GM12878 (cell line): ENCODE results near the gene CTXND2. TPM values are rescaled to one million over a fixed set of nuclear protein-coding genes. Genes with fewer than 3 reads are reported as not detected.

Experiments
- ATAC-seq: fragments of 200-7000 bp; cut with Tn5 transposase; 3 replicates; pipeline ENCODE4 v1.9.1; 2020; ENCODE audit warnings: mild to moderate bottlenecking, moderate library complexity
- BruUV-seq: library from RNA; stranded (reverse); fragments of 400-500 nt; replicated peaks from 2 replicates; lab custom pipeline; 2021; lab: Mats Ljungman, UMichigan
- CTCF ChIA-PET: fragments of 300-600 bp; sonication (Branson Sonifier 250); formaldehyde crosslinking; extraction: SDS; loops from one replicate; lab custom pipeline; 2021; ENCODE audit warnings: inconsistent platforms; lab: Yijun Ruan, JAX
- POLR2A ChIA-PET: fragments of 350-600 bp; formaldehyde crosslinking; extraction: SDS; loops from one replicate; lab custom pipeline; 2021; ENCODE audit warnings: inconsistent platforms; lab: Charles Lee
- RAD21 ChIA-PET: fragments of 300-600 bp; sonication (Branson Sonifier 250); formaldehyde crosslinking; loops from one replicate; lab custom pipeline; 2023; ENCODE audit warnings: antibody characterized with exemption; ENCODE audit not compliant: unreplicated experiment; lab: Charles Lee
- SMC1A ChIA-PET: fragments of 300-600 bp; sonication (Branson Sonifier 250); formaldehyde crosslinking; loops from one replicate; lab custom pipeline; 2023; ENCODE audit not compliant: unreplicated experiment, uncharacterized antibody; lab: Charles Lee
- DNase-seq: peaks from one replicate; pipeline ENCODE4 v3.0.0-alpha.2; 2011; ENCODE audit warnings: low read depth, low spot score
- FAIRE-seq: peaks from 3 replicates; lab custom pipeline; 2011; peaks lifted over from hg19 to GRCh38; lab: Jason Lieb, UNC
- H2AFZ ChIP-seq: 2 replicates; pipeline ENCODE4 v1.6.0; 2011; ENCODE audit warnings: low read depth, low read length, control low read depth; ENCODE audit not compliant: control insufficient read depth
- H3K27ac ChIP-seq: 2 replicates; pipeline ENCODE4 v1.5.1; 2011; ENCODE audit warnings: control low read depth; ENCODE audit not compliant: control insufficient read depth, insufficient read depth
- H3K27me3 ChIP-seq, 2 experiments: replicated peaks in 1 of 2; 2 replicates each; pipeline versions ENCODE4 v1.6.0 to v1.6.1; 2011; ENCODE audit warnings: low read length in 1 of 2; ENCODE audit not compliant: control insufficient read depth in 2 of 2, insufficient read depth in 2 of 2
- H3K36me3 ChIP-seq, 2 experiments: 2 replicates each; pipeline ENCODE4 v1.5.1; 2011; ENCODE audit warnings: low read length in 1 of 2; ENCODE audit not compliant: control insufficient read depth in 2 of 2, insufficient read depth in 2 of 2
- H3K4me1 ChIP-seq: 2 replicates; pipeline ENCODE4 v1.6.1; 2011; ENCODE audit warnings: mild to moderate bottlenecking, low read length, moderate library complexity, mixed read lengths; ENCODE audit not compliant: control insufficient read depth, insufficient read depth
- H3K4me2 ChIP-seq: 2 replicates; pipeline ENCODE4 v1.6.0; 2011; ENCODE audit warnings: control low read depth; ENCODE audit not compliant: control insufficient read depth, insufficient read depth
- H3K4me3 ChIP-seq: fragments of 200-600 bp; sonication (generic); 2 replicates; pipeline ENCODE4 v1.5.1; 2016
- H3K79me2 ChIP-seq: 2 replicates; pipeline ENCODE4 v1.6.0; 2011; ENCODE audit warnings: low read length; ENCODE audit not compliant: control insufficient read depth, insufficient read depth
- H3K9ac ChIP-seq: 2 replicates; pipeline ENCODE4 v1.8.0; 2011; ENCODE audit warnings: low read length, control low read depth, mixed read lengths; ENCODE audit not compliant: control insufficient read depth, insufficient read depth
- H3K9me3 ChIP-seq: replicated peaks from 3 replicates; pipeline ENCODE4 v1.5.1; 2011; ENCODE audit warnings: mild to moderate bottlenecking, low read length; ENCODE audit not compliant: control insufficient read depth, insufficient read depth
- H4K20me1 ChIP-seq: 2 replicates; pipeline ENCODE4 v1.6.0; 2011; ENCODE audit not compliant: control insufficient read depth, insufficient read depth
- CBFB ChIP-seq: IDR thresholded peaks from 2 replicates; pipeline ENCODE4 v1.6.1; 2016; ENCODE audit warnings: antibody characterized with exemption, low read depth
- CREB1 ChIP-seq: IDR thresholded peaks from 2 replicates; pipeline ENCODE4 v1.6.1; 2012; ENCODE audit warnings: low read depth, mild to moderate bottlenecking, inconsistent platforms
- CREM ChIP-seq: IDR thresholded peaks from 2 replicates; pipeline ENCODE4 v1.6.1; 2014; ENCODE audit warnings: antibody characterized with exemption, low read depth
- EGR1 ChIP-seq, 2 experiments: IDR thresholded peaks; 1 replicate in 1 of 2; 2 replicates in 1 of 2; pipeline ENCODE4 v1.6.1; 2011 to 2012; ENCODE audit warnings: low read depth in 2 of 2, low read length in 2 of 2, borderline replicate concordance in 1 of 2, mild to moderate bottlenecking in 1 of 2, moderate library complexity in 1 of 2
- EP300 ChIP-seq, 2 experiments: fragments of 150-350 bp in 1 of 2; IDR thresholded peaks; 2 replicates each; pipeline ENCODE4 v1.6.1; 2011 to 2012; ENCODE audit warnings: low read depth in 2 of 2, low read length in 2 of 2, borderline replicate concordance in 1 of 2, improper control_type of control experiment in 1 of 2, inconsistent platforms in 1 of 2; ENCODE audit not compliant: control insufficient read depth in 1 of 2
- IRF4 ChIP-seq: IDR thresholded peaks from 2 replicates; pipeline ENCODE4 v1.6.1; 2011; ENCODE audit warnings: low read depth, low read length
- MXI1 ChIP-seq: fragments of 150-350 bp; IDR thresholded peaks from 2 replicates; pipeline ENCODE4 v1.6.1; 2011; ENCODE audit warnings: low read depth, mild to moderate bottlenecking, inconsistent platforms, low read length, improper control_type of control experiment
- NR2F1 ChIP-seq: fragments of 450-650 bp; conservative IDR thresholded peaks from 2 replicates; pipeline ENCODE4 v1.6.1; 2017; ENCODE audit warnings: mild to moderate bottlenecking
- PAX5 ChIP-seq: IDR thresholded peaks from 2 replicates; pipeline ENCODE4 v1.6.1; 2011; ENCODE audit warnings: low read depth, low read length, borderline replicate concordance
- RELA ChIP-seq: fragments of 450-650 bp; IDR thresholded peaks from 2 replicates; pipeline ENCODE4 v1.8.0; 2014; ENCODE audit warnings: borderline replicate concordance; ENCODE audit not compliant: partially characterized antibody
- SP1 ChIP-seq: IDR thresholded peaks from one replicate; pipeline ENCODE4 v1.6.1; 2011; ENCODE audit warnings: low read depth, low read length
- ZNF207 ChIP-seq: fragments of 450-650 bp; IDR thresholded peaks from 2 replicates; pipeline ENCODE4 v1.6.1; 2014; ENCODE audit warnings: antibody characterized with exemption, mild to moderate bottlenecking, borderline replicate concordance
- ZNF217 ChIP-seq: fragments of 450-650 bp; IDR thresholded peaks from 2 replicates; pipeline ENCODE4 v1.6.1; 2017; ENCODE audit warnings: antibody characterized with exemption, mild to moderate bottlenecking
- WGBS: methylation state at CpG from one replicate; pipeline ENCODE4 v1.1.6; 2016; ENCODE audit warnings: low lambda C conversion rate; ENCODE audit not compliant: insufficient replicate concordance, insufficient coverage; ENCODE audit errors: missing lambda C conversion rate; 5-methylcytosine and 5-hydroxymethylcytosine counted together
- in situ Hi-C: fragments of 300-500 bp; cut with MboI; formaldehyde crosslinking; loops from 9 replicates; pipeline ENCODE4 v1.14.3; 2018; ENCODE audit warnings: mixed read lengths
- intact Hi-C: fragments of 100-400 bp; cut with micrococcal nuclease; formaldehyde crosslinking; loops from one replicate; pipeline ENCODE4 v1.14.2; 2022; ENCODE audit not compliant: unreplicated experiment
- polyA plus RNA-seq, 11 experiments: library from polyadenylated mRNA; depleted of rRNA in 4 of 11; unstranded in 6 of 11; stranded (reverse) in 5 of 11; fragments of >200 nt; fragmentation: Nextera tagmentation in 4 of 11; fragmentation: Illumina TruSeq in 1 of 11; extraction: Ambion mirVana in 4 of 11; extraction: Trizol in 1 of 11; gene quantifications; 1 replicate in 1 of 11; 2 replicates in 10 of 11; pipeline versions ENCODE4 v1.2.1 to v1.2.3, GENCODE V29; 2011 to 2016; ENCODE audit warnings: inconsistent platforms in 2 of 11, missing spikeins in 2 of 11, low read depth in 1 of 11
- total RNA-seq, 4 experiments: library from RNA; depleted of rRNA in 3 of 4; stranded (reverse); fragments of >200 nt in 3 of 4; fragmentation: Illumina TruSeq in 1 of 4; extraction: Trizol in 1 of 4; gene quantifications; 2 replicates each; pipeline versions ENCODE4 v1.2.1 to v1.2.3, GENCODE V29; 2013 to 2021
- TF ChIP-seq, protein P1 (sequence below): fragments of 450-650 bp; IDR thresholded peaks from 2 replicates; pipeline ENCODE4 v1.6.1; 2017; ENCODE audit warnings: antibody characterized with exemption, mild to moderate bottlenecking, moderate library complexity
- TF ChIP-seq, protein P2 (sequence below), 3 experiments: IDR thresholded peaks in 2 of 3; conservative IDR thresholded peaks in 1 of 3; 2 replicates each; pipeline ENCODE4 v1.5.1; 2011; ENCODE audit warnings: low read depth in 3 of 3, low read length in 3 of 3, mild to moderate bottlenecking in 3 of 3, control low read depth in 2 of 3, moderate library complexity in 2 of 3, inconsistent platforms in 1 of 3, mixed read lengths in 1 of 3; ENCODE audit not compliant: control insufficient read depth in 2 of 3, insufficient read depth in 1 of 3; ENCODE audit errors: extremely low read depth in 1 of 3
- TF ChIP-seq, protein P3 (sequence below): IDR thresholded peaks from 2 replicates; pipeline ENCODE4 v1.6.1; 2011; ENCODE audit warnings: borderline replicate concordance, low read depth, mild to moderate bottlenecking, moderate library complexity, mixed read lengths, low read length; ENCODE audit not compliant: insufficient read depth; ENCODE audit errors: extremely low read length

Gene CTXND2
- total and polyA plus RNA-seq, 10 of the 15 experiments (the other 5 are each of a cell fraction or from before 2014, with no cell fraction given) = not detected

DNA sequence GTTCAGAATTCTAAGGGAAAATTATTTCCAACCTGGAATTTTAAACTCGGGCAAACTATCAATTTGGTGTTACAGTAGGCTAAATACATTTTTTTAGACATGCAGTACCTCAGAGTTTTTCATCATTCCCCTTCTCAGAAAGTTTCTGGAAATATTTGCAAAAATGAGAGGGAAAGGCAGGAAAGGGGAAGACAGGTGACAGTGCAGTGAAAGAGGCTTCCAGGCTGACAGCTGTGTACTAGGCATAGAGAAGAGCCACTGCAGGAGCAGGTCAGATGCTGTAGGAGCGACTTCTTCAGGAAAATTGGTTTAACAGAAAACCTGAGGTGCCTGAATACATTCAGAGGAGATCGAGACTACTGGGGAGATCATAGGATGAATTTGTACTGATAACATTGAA lies 67.8 kb downstream of the CTXND2 start:
- no peak for ATAC-seq
- SMC1A ChIA-PET = interaction anchor here (0.5 kb wide), 1 partner anchor 237 kb away, joined by 3 read pairs; no protein-coding TSS in a partner anchor

More for the DNA sequence above, 67.8 kb downstream of the CTXND2 start:
- TF ChIP-seq ZNF217 (no peak), RELA (no peak), SP1 (no peak), EP300 (IDR thresholded peaks at IDR 0.05; ENCODE audit: borderline replicate concordance in 1 of 2, control insufficient read depth in 1 of 2, low read depth in 2 of 2, low read length in 2 of 2) (no peak), MXI1 (no peak), CREM (no peak), NR2F1 (no peak), CBFB (no peak), ZNF207 (no peak), IRF4 (no peak), EGR1 (IDR thresholded peaks at IDR 0.05; ENCODE audit: borderline replicate concordance in 1 of 2, low read depth in 2 of 2, low read length in 2 of 2) (no peak), CREB1 (no peak), PAX5 (no peak)
- TF ChIP-seq, protein P1, sequence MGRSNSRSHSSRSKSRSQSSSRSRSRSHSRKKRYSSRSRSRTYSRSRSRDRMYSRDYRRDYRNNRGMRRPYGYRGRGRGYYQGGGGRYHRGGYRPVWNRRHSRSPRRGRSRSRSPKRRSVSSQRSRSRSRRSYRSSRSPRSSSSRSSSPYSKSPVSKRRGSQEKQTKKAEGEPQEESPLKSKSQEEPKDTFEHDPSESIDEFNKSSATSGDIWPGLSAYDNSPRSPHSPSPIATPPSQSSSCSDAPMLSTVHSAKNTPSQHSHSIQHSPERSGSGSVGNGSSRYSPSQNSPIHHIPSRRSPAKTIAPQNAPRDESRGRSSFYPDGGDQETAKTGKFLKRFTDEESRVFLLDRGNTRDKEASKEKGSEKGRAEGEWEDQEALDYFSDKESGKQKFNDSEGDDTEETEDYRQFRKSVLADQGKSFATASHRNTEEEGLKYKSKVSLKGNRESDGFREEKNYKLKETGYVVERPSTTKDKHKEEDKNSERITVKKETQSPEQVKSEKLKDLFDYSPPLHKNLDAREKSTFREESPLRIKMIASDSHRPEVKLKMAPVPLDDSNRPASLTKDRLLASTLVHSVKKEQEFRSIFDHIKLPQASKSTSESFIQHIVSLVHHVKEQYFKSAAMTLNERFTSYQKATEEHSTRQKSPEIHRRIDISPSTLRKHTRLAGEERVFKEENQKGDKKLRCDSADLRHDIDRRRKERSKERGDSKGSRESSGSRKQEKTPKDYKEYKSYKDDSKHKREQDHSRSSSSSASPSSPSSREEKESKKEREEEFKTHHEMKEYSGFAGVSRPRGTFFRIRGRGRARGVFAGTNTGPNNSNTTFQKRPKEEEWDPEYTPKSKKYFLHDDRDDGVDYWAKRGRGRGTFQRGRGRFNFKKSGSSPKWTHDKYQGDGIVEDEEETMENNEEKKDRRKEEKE = no peak
- TF ChIP-seq, protein P2, sequence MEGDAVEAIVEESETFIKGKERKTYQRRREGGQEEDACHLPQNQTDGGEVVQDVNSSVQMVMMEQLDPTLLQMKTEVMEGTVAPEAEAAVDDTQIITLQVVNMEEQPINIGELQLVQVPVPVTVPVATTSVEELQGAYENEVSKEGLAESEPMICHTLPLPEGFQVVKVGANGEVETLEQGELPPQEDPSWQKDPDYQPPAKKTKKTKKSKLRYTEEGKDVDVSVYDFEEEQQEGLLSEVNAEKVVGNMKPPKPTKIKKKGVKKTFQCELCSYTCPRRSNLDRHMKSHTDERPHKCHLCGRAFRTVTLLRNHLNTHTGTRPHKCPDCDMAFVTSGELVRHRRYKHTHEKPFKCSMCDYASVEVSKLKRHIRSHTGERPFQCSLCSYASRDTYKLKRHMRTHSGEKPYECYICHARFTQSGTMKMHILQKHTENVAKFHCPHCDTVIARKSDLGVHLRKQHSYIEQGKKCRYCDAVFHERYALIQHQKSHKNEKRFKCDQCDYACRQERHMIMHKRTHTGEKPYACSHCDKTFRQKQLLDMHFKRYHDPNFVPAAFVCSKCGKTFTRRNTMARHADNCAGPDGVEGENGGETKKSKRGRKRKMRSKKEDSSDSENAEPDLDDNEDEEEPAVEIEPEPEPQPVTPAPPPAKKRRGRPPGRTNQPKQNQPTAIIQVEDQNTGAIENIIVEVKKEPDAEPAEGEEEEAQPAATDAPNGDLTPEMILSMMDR (IDR thresholded peaks at IDR 0.05 in 2 of 3, conservative IDR thresholded peaks at IDR 0.05 in 1 of 3; ENCODE audit: control insufficient read depth in 2 of 3, extremely low read depth in 1 of 3, insufficient read depth in 1 of 3, low read depth in 3 of 3, low read length in 3 of 3) = no peak
- TF ChIP-seq, protein P3, sequence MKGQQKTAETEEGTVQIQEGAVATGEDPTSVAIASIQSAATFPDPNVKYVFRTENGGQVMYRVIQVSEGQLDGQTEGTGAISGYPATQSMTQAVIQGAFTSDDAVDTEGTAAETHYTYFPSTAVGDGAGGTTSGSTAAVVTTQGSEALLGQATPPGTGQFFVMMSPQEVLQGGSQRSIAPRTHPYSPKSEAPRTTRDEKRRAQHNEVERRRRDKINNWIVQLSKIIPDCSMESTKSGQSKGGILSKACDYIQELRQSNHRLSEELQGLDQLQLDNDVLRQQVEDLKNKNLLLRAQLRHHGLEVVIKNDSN = no peak
- TF ChIP-seq, all 136 proteins: peak for 0
- no peak overlapping the region for H3K4me2 ChIP-seq
- ChIA-PET CTCF (no interaction called here), POLR2A (no interaction called here), RAD21 (no interaction called here)
- 94% methylated on average over 3 of the region's 3 CpGs for WGBS
- no peaks in the 10 kb centered on the region for H3K4me1 ChIP-seq
- no peaks in the 10 kb centered on the region for H3K9me3 ChIP-seq
- H3K27me3 ChIP-seq = no peaks in the 10 kb centered on the region
- no TSS peak for BruUV-seq
- H3K36me3 ChIP-seq = peaks cover 13 to 18% of the 10 kb centered on the region in 2 experiments
- no peaks in the 10 kb centered on the region for H3K79me2 ChIP-seq
- in situ Hi-C loops (no loop called here), intact Hi-C loops (no loop called here)
- DNase-seq (no peak), FAIRE-seq (no peak)
- H3K4me3 ChIP-seq = no peak overlapping the region
- H2AFZ ChIP-seq = no peak overlapping the region
- H4K20me1 ChIP-seq = no peaks in the 10 kb centered on the region
- no peak overlapping the region for H3K27ac ChIP-seq
- H3K9ac ChIP-seq = no peak overlapping the region
